CD14-positive monocyte (primary cell): Measurements from ENCODE around the gene SLC66A3. TPM values are rescaled to one million over a fixed set of nuclear protein-coding genes. Genes with fewer than 3 reads are reported as not detected.

Source experiments
- DNase-seq, 3 donors: peaks; one replicate each; pipeline ENCODE4 v3.0.0-alpha.2; 2011 to 2022
- H2AFZ ChIP-seq: 2 replicates; pipeline ENCODE4 v1.6.0; 2012; ENCODE audit warnings: mild to moderate bottlenecking, low read depth, low read length, inconsistent platforms; ENCODE audit not compliant: insufficient read depth, poor library complexity, severe bottlenecking
- H3K27ac ChIP-seq, 2 donors: 1 replicate in 1 of 2; 2 replicates in 1 of 2; pipeline ENCODE4 v1.5.1; 2012 to 2013; ENCODE audit warnings: low read length in 2 of 2, control low read depth in 1 of 2, inconsistent platforms in 1 of 2, low read depth in 1 of 2, mild to moderate bottlenecking in 1 of 2
- H3K27me3 ChIP-seq, 2 donors: one replicate each; pipeline versions ENCODE4 v1.6.0 to v1.6.1; 2011 to 2013; ENCODE audit warnings: low read length in 2 of 2; ENCODE audit not compliant: control insufficient read depth in 2 of 2, insufficient read depth in 2 of 2
- H3K36me3 ChIP-seq, 2 donors: replicated peaks in 1 of 2; 1 replicate in 1 of 2; 2 replicates in 1 of 2; pipeline versions ENCODE4 v1.5.1 to v1.6.1; 2012 to 2013; ENCODE audit warnings: low read length in 2 of 2, control low read depth in 1 of 2, inconsistent platforms in 1 of 2, mild to moderate bottlenecking in 1 of 2; ENCODE audit not compliant: insufficient read depth in 2 of 2, control insufficient read depth in 1 of 2
- H3K4me1 ChIP-seq, 2 donors: 1 replicate in 1 of 2; 2 replicates in 1 of 2; pipeline versions ENCODE4 v1.5.1 to v1.6.1; 2012 to 2013; ENCODE audit warnings: low read length in 2 of 2, control low read depth in 1 of 2, inconsistent platforms in 1 of 2, mild to moderate bottlenecking in 1 of 2, moderate library complexity in 1 of 2; ENCODE audit not compliant: insufficient read depth in 2 of 2, control insufficient read depth in 1 of 2
- H3K4me2 ChIP-seq: replicated peaks from 2 replicates; pipeline ENCODE3; 2012; ENCODE audit warnings: low read length, moderate library complexity, mild to moderate bottlenecking; ENCODE audit not compliant: poor library complexity, severe bottlenecking; ENCODE audit errors: extremely low read depth
- H3K4me3 ChIP-seq, 3 experiments: fragments of 200-600 bp in 1 of 3; sonication (generic) in 1 of 3; replicated peaks in 1 of 3; 1 replicate in 2 of 3; 2 replicates in 1 of 3; pipeline ENCODE4 v1.5.1; 2011 to 2013; ENCODE audit warnings: low read length in 3 of 3, mild to moderate bottlenecking in 3 of 3, control low read depth in 2 of 3, low read depth in 2 of 3, inconsistent platforms in 1 of 3, moderate library complexity in 1 of 3
- H3K79me2 ChIP-seq: 2 replicates; pipeline ENCODE4 v1.6.0; 2012; ENCODE audit warnings: mild to moderate bottlenecking, control low read depth, inconsistent platforms, low read length, moderate library complexity; ENCODE audit not compliant: insufficient read depth
- H3K9ac ChIP-seq: 2 replicates; pipeline ENCODE4 v1.6.0; 2017; ENCODE audit warnings: low read length, mild to moderate bottlenecking; ENCODE audit not compliant: insufficient read depth, poor library complexity, severe bottlenecking
- H3K9me3 ChIP-seq, 2 donors: replicated peaks in 1 of 2; 1 replicate in 1 of 2; 2 replicates in 1 of 2; pipeline versions ENCODE4 v1.5.1 to v1.6.1; 2012 to 2013; ENCODE audit warnings: low read length in 2 of 2, control low read depth in 1 of 2; ENCODE audit not compliant: control insufficient read depth in 1 of 2, insufficient read depth in 1 of 2
- H4K20me1 ChIP-seq: 2 replicates; pipeline ENCODE4 v1.6.0; 2012; ENCODE audit warnings: mild to moderate bottlenecking, low read length, control low read depth, moderate library complexity; ENCODE audit not compliant: insufficient read depth
- H3K27ac Mint-ChIP-seq, 7 donors: one replicate each; pipeline ENCODE4 v1.8.0; 2020; ENCODE audit warnings: mild to moderate bottlenecking in 7 of 7, mixed read lengths in 7 of 7, moderate library complexity in 6 of 7, inconsistent platforms in 2 of 7
- H3K27me3 Mint-ChIP-seq, 3 donors: one replicate each; pipeline ENCODE4 v1.8.0; 2021 to 2022; ENCODE audit warnings: low read depth in 3 of 3, mild to moderate bottlenecking in 3 of 3, mixed read lengths in 3 of 3, moderate library complexity in 3 of 3, inconsistent platforms in 1 of 3
- H3K36me3 Mint-ChIP-seq, 2 donors: one replicate each; pipeline ENCODE4 v1.8.0; 2020; ENCODE audit warnings: mixed read lengths in 2 of 2, inconsistent platforms in 1 of 2, mild to moderate bottlenecking in 1 of 2
- H3K4me1 Mint-ChIP-seq: one replicate; pipeline ENCODE4 v1.8.0; 2020; ENCODE audit warnings: mild to moderate bottlenecking, mixed read lengths
- H3K4me3 Mint-ChIP-seq, 2 donors: one replicate each; pipeline ENCODE4 v1.8.0; 2020; ENCODE audit warnings: mild to moderate bottlenecking in 2 of 2, mixed read lengths in 2 of 2, moderate library complexity in 1 of 2
- H3K9me3 Mint-ChIP-seq, 7 donors: one replicate each; pipeline ENCODE4 v1.8.0; 2020 to 2022; ENCODE audit warnings: mixed read lengths in 7 of 7, mild to moderate bottlenecking in 6 of 7, moderate library complexity in 6 of 7, inconsistent platforms in 2 of 7
- intact Hi-C, 2 donors: fragments of 100-400 bp; cut with micrococcal nuclease; formaldehyde crosslinking; loops; one replicate each; pipeline versions ENCODE4 v1.15.0 to v1.15.1; 2023
- polyA plus RNA-seq, 3 donors: library from polyadenylated mRNA; depleted of rRNA in 1 of 3; unstranded in 2 of 3; stranded (reverse) in 1 of 3; fragments of 300-500 nt in 2 of 3; fragments of >200 nt in 1 of 3; fragmentation: Illumina TruSeq in 2 of 3; gene quantifications; 1 replicate in 2 of 3; 2 replicates in 1 of 3; pipeline ENCODE4 v1.2.3, GENCODE V29; 2012 to 2021
- TF ChIP-seq, protein P1 (sequence below): fragments of 200-600 bp; IDR thresholded peaks from one replicate; pipeline ENCODE4 v1.8.0; 2022; ENCODE audit warnings: antibody characterized with exemption, mild to moderate bottlenecking

SLC66A3 gene
- polyA plus RNA-seq, 3 donors = 51.8 to 188 (median 169) TPM

DNA sequence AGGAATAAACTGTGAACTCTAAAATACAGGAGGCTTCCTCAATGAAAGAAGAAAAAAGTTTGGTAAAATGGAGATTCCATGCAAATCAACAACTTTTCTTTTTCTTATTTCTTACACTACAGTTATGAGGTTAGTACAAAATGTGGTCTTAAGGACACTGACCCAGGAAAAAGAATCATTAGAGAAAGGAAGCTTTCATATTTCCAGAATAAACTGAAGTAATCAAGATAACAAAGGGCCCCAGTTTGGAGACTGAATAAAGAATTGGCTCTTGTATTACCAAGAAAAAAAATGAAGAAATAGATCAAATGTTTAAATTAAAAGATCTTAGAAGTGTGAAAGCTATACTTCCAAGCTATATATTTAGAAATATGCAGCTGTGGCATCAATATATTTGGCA is 72.3 kb downstream of the SLC66A3 start:
- Histone ChIP-seq H3K4me2 (no peak overlapping the region), H3K4me3 (no peak overlapping the region), H3K9me3 (no peaks in the 10 kb centered on the region), H3K27ac (no peak overlapping the region), H3K79me2 (peaks cover 10% of the 10 kb centered on the region), H3K9ac (no peak overlapping the region), H2AFZ (no peak overlapping the region), H3K4me1 (peaks cover 0 to 5% of the 10 kb centered on the region in 2 donors), H4K20me1 (no peaks in the 10 kb centered on the region), H3K27me3 (no peaks in the 10 kb centered on the region), H3K36me3 (peaks cover 14 to 22% of the 10 kb centered on the region in 2 donors)
- TF ChIP-seq, protein P1, sequence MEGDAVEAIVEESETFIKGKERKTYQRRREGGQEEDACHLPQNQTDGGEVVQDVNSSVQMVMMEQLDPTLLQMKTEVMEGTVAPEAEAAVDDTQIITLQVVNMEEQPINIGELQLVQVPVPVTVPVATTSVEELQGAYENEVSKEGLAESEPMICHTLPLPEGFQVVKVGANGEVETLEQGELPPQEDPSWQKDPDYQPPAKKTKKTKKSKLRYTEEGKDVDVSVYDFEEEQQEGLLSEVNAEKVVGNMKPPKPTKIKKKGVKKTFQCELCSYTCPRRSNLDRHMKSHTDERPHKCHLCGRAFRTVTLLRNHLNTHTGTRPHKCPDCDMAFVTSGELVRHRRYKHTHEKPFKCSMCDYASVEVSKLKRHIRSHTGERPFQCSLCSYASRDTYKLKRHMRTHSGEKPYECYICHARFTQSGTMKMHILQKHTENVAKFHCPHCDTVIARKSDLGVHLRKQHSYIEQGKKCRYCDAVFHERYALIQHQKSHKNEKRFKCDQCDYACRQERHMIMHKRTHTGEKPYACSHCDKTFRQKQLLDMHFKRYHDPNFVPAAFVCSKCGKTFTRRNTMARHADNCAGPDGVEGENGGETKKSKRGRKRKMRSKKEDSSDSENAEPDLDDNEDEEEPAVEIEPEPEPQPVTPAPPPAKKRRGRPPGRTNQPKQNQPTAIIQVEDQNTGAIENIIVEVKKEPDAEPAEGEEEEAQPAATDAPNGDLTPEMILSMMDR = no peak
- no peak for DNase-seq
- Mint-ChIP-seq H3K4me1 (peaks cover 8% of the 10 kb centered on the region), H3K36me3 (peaks cover 25 to 30% of the 10 kb centered on the region in 2 donors), H3K9me3 (no peaks in the 10 kb centered on the region), H3K27me3 (no peaks in the 10 kb centered on the region), H3K4me3 (no peak overlapping the region), H3K27ac (no peak overlapping the region)
- intact Hi-C loops = no loop called here

Other genes with a start within 250 kb of the SLC66A3 start
- not detected for gene KCNF1, start 243.5 kb upstream of the SLC66A3 start, polyA plus RNA-seq
- gene ROCK2, start 189.2 kb downstream of the SLC66A3 start, polyA plus RNA-seq = 10 to 100 TPM in 1 of 3 donors, 1 to 10 TPM in 2; 2.8 to 10.2 (median 4.3) TPM